ENCODE results near the gene SLCO3A1. TPM values are rescaled to one million over a fixed set of nuclear protein-coding genes. Genes with fewer than 3 reads are reported as not detected.
"Not testable (repeated sequence)": the region's sequence is repeated elsewhere in the genome, so short reads cannot be mapped to it uniquely, and the experiment has no call there.

Gene SLCO3A1
- total and polyA plus RNA-seq, 9 donors = 1.7 to 8.6 (median 4.5) TPM

GRCh38 chr15:92197746-92198145, 344.2 kb downstream of the SLCO3A1 start:
- Histone ChIP-seq H3K4me3 (ENCODE audit: low read length) (no peak overlapping the region), H3K27ac (ENCODE audit: low read length) (no peak overlapping the region), H3K36me3 (ENCODE audit: control insufficient read depth, insufficient read depth, low read length) (no peaks in the 10 kb centered on the region), H3K9me3 (replicated peaks; ENCODE audit: control insufficient read depth, low read depth, low read length) (no peaks in the 10 kb centered on the region), H3K27me3 (ENCODE audit: control insufficient read depth, insufficient read depth, low read length) (no peaks in the 10 kb centered on the region), H3K4me1 (ENCODE audit: control insufficient read depth, insufficient read depth, low read length) (no peaks in the 10 kb centered on the region)
- no peak for DNase-seq
- WGBS (ENCODE audit: insufficient coverage) = 57% methylated on average over 1 of the region's 2 CpGs

GRCh38 chr15:92200891-92201290, 347.4 kb downstream of the SLCO3A1 start:
- H3K27me3 ChIP-seq (ENCODE audit: control insufficient read depth, insufficient read depth, low read length) = no peaks in the 10 kb centered on the region
- no peaks in the 10 kb centered on the region for H3K9me3 ChIP-seq (replicated peaks; ENCODE audit: control insufficient read depth, low read depth, low read length)
- no peaks in the 10 kb centered on the region for H3K36me3 ChIP-seq (ENCODE audit: control insufficient read depth, insufficient read depth, low read length)
- no peaks in the 10 kb centered on the region for H3K4me1 ChIP-seq (ENCODE audit: control insufficient read depth, insufficient read depth, low read length)
- no peak for DNase-seq
- WGBS (ENCODE audit: insufficient coverage) = 70% methylated on average over 1 of the region's 2 CpGs
- H3K4me3 ChIP-seq (ENCODE audit: low read length) = no peak overlapping the region
- H3K27ac ChIP-seq (ENCODE audit: low read length) = no peak overlapping the region

- 75% methylated on average over 1 of the region's 2 CpGs for WGBS (ENCODE audit: insufficient coverage)
- Histone ChIP-seq H3K4me3 (ENCODE audit: low read length) (no peak overlapping the region), H3K36me3 (ENCODE audit: control insufficient read depth, insufficient read depth, low read length) (no peaks in the 10 kb centered on the region), H3K27me3 (ENCODE audit: control insufficient read depth, insufficient read depth, low read length) (no peaks in the 10 kb centered on the region), H3K27ac (ENCODE audit: low read length) (no peak overlapping the region), H3K4me1 (ENCODE audit: control insufficient read depth, insufficient read depth, low read length) (no peaks in the 10 kb centered on the region), H3K9me3 (replicated peaks; ENCODE audit: control insufficient read depth, low read depth, low read length) (no peaks in the 10 kb centered on the region)
- no peak for DNase-seq
Measured at GRCh38 chr15:92205255-92205739, 351.8 kb downstream of the SLCO3A1 start.

GRCh38 chr15:92207601-92208000, 354.1 kb downstream of the SLCO3A1 start:
- 79% methylated on average over 6 of the region's 6 CpGs for WGBS (ENCODE audit: insufficient coverage)
- not testable (repeated sequence) for H3K36me3 ChIP-seq (ENCODE audit: control insufficient read depth, insufficient read depth, low read length); H3K4me3 ChIP-seq (ENCODE audit: low read length); H3K27me3 ChIP-seq (ENCODE audit: control insufficient read depth, insufficient read depth, low read length); H3K4me1 ChIP-seq (ENCODE audit: control insufficient read depth, insufficient read depth, low read length); H3K27ac ChIP-seq (ENCODE audit: low read length); DNase-seq; H3K9me3 ChIP-seq (replicated peaks; ENCODE audit: control insufficient read depth, low read depth, low read length)
